Epithelial cell of proximal tubule (primary cell): ENCODE measurements around the gene HRCT1. TPM values are rescaled to one million over a fixed set of nuclear protein-coding genes. Genes with fewer than 3 reads are reported as not detected.

ENCODE experiments used
- DNase-seq: peaks from one replicate; pipeline ENCODE4 v3.0.0-alpha.2; 2011; ENCODE audit warnings: low read depth
- H3K4me3 ChIP-seq: 2 replicates; pipeline ENCODE4 v1.5.1; 2011; ENCODE audit warnings: low read depth, mild to moderate bottlenecking, low read length
- total RNA-seq: library from RNA; depleted of rRNA; stranded (reverse); fragments of >200 nt; gene quantifications from 2 replicates; pipeline ENCODE4 v1.2.3, GENCODE V29; 2015
- TF ChIP-seq, protein P1 (sequence below): conservative IDR thresholded peaks from 2 replicates; pipeline ENCODE4 v1.5.1; 2012; ENCODE audit warnings: low read depth, mild to moderate bottlenecking, low read length

The HRCT1 gene
- total RNA-seq, 1 donor from 2014 or later, result not detected

DNA sequence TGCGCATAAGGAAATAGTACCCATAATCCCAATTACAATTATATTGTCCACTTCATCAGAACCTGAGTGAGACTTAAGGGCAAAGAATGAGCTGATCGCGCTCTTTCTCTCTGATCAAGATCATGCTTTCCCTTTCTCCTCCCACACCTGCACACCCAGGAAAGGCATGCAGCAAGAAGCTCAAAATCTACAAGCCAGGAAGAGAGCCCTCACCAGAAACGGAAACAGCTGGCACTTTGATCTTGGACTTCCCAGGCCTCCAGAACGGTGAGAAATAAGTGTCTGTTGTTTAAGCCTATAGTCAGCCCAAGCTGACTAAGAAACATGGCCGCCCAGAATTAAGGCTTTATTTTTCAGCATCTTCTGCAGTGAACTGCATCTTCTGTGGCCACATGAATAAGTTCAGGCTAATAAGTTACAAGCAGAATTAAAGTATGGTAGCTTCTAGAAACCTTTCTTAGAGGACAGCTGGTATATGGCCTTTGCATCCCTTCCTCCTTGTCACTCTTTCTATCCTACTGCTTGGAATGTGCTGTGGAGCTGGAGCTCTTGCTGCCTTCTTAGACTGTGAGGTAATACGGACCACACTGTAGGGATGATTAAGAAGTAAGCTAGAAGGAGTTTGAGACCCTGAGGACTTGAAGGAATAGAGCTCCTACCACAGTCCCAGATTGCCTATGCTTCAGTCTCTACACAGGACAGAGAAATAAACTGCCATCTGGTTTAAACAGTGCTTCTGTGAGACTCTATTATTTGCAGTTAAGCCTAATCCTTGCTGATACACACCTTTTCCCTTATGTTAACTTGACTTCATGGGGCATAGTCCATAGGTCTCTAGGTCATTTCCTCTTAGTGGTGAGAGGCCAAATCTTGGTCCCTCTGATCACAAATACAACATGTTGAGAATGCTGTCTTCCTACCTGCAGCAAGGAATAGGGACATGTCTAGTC, 34.7 kb downstream of the HRCT1 start:
- no peak for DNase-seq
- H3K4me3 ChIP-seq, result no peak overlapping the region
- TF ChIP-seq, protein P1, sequence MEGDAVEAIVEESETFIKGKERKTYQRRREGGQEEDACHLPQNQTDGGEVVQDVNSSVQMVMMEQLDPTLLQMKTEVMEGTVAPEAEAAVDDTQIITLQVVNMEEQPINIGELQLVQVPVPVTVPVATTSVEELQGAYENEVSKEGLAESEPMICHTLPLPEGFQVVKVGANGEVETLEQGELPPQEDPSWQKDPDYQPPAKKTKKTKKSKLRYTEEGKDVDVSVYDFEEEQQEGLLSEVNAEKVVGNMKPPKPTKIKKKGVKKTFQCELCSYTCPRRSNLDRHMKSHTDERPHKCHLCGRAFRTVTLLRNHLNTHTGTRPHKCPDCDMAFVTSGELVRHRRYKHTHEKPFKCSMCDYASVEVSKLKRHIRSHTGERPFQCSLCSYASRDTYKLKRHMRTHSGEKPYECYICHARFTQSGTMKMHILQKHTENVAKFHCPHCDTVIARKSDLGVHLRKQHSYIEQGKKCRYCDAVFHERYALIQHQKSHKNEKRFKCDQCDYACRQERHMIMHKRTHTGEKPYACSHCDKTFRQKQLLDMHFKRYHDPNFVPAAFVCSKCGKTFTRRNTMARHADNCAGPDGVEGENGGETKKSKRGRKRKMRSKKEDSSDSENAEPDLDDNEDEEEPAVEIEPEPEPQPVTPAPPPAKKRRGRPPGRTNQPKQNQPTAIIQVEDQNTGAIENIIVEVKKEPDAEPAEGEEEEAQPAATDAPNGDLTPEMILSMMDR, result no peak

DNA sequence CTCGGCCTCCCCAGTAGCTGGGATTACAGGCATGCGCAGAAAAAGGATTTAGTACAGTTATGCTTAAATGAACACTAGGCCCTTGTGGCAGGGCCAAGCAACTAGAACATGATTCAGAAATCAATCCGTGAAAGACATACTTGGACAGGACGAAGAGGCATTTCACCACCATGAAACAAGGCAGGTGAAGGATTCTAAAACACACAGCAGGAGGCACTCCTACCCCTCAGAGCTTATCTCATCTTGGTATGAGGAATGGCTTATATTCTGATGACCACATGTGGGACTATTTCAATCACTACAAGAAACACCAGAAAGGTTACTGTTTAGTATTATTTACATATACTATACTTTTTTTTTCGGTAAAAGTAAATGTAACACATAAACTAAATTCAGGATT, 36.3 kb downstream of the HRCT1 start:
- TF ChIP-seq, protein P1, result no peak
- no peak overlapping the region for H3K4me3 ChIP-seq
- DNase-seq, result no peak

DNA sequence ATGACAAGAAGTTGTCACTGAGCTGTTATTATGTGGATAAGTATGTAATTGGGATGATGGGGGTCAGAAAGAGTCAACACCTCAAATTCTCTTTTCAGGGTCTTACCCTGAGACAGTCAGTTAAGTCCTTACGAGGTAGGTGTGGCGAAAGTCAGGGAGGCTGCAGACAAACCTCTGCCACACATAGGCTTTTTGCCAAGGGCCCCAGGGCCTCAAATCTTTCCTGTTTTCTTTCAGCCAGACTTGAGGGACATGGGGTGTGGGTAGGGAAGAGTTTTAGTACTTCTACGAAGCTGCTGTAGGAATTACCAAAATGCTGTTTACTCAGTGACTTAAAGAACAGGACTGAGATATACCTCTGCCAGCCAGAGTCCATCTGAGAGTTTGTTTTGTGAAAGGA, 38.2 kb downstream of the HRCT1 start:
- TF ChIP-seq, protein P1, result no peak
- DNase-seq, result no peak
- no peak overlapping the region for H3K4me3 ChIP-seq

DNA sequence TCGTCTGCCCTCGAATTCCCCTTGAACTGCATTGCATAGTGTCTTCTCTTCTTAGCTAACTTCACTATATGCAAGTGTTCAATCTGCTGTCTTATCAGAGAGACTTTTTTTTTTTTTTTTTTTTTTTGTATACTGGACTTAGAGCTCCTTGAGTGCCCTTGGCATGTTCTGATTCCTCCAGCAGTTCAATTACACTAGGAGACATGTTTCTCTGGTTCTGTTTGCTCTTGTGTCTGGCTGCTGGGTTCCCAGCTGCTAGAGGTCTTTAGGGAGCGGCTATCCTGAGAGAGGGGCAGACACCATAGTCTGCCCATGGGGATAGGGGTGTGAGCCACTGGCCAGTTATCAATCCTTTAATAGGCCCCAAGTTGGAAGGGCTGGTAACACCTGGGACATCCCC, 38.8 kb downstream of the HRCT1 start:
- no peak overlapping the region for H3K4me3 ChIP-seq
- TF ChIP-seq, protein P1, result no peak
- DNase-seq, result no peak

DNA sequence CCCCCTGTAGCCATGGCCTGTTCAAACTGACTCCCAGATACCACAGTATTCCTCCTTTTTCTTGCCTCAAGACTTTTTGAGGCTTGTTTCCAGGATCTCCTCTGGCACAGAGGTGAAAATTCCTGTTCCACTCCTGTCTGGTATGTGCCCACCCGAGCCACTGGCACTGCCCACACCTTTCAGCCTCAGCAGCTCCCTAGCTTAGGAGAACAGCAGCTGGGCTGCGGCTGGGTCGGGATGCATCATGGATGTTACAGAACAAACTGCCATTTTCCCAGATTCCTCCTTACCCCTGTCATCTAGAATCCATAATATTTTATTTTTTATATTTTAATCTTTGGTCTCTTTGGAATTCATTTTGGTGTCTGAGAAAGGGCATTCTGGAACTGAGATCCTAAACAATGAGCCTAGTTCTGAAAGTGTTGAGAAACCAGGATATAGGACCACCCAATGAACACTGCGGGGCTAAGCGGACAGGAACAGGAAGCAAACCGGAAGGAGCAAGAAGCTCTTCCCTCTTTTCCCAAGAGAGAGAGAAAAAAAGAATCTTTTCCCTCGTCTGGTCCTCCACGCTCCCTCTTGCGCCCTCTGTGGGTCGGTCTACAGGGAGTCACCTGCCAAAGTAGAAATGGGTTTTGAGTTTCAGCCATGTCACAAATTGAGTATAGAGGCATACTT, 39.5 kb downstream of the HRCT1 start:
- H3K4me3 ChIP-seq, result peak overlapping the region; percentile 24
- TF ChIP-seq, protein P1, result peak; percentile 99
- no peak for DNase-seq

DNA sequence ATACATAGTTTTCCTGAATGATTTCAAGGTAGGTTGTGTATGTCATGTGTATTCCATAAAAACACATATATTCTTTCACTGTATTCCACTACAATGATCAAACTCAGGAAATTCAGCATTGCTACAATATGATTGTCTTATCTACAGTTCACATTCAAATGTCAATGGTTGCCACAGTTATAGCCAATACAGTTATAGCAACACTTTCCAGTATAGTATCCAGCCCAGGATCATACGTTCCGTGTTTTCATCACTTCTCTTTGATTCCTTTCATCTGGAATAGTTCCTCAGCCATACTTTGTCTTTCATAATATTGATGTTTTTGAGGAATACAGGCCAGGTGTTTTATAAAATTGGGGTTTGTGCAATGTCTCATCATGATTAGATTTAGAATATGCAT, 42.4 kb downstream of the HRCT1 start:
- TF ChIP-seq, protein P1, result no peak
- DNase-seq, result no peak
- H3K4me3 ChIP-seq, result no peak overlapping the region
